Natural killer cell (primary cell): ENCODE measurements around the gene MAP4K4. TPM values are rescaled to one million over a fixed set of nuclear protein-coding genes. Genes with fewer than 3 reads are reported as not detected.

Experiments
- ATAC-seq, 3 donors: fragments of 150-1000 bp in 2 of 3; fragments of 200-7000 bp in 1 of 3; cut with Tn5 transposase; 1 replicate in 1 of 3; 2 replicates in 2 of 3; pipeline ENCODE4 v1.10.0; 2021; ENCODE audit warnings: mild to moderate bottlenecking in 2 of 3, moderate library complexity in 2 of 3
- DNase-seq, 2 donors: peaks; one replicate each; pipeline versions ENCODE4 v3.0.0 to v3.0.0-alpha.2; 2013 to 2021; ENCODE audit warnings: mixed read lengths in 1 of 2
- H3K27ac ChIP-seq: one replicate; pipeline ENCODE4 v1.5.1; 2013; ENCODE audit warnings: mild to moderate bottlenecking, low read length
- H3K27me3 ChIP-seq: one replicate; pipeline ENCODE4 v1.6.1; 2013; ENCODE audit warnings: low read length; ENCODE audit not compliant: control insufficient read depth, insufficient read depth
- H3K36me3 ChIP-seq: one replicate; pipeline ENCODE4 v1.6.1; 2013; ENCODE audit warnings: low read length; ENCODE audit not compliant: control insufficient read depth, insufficient read depth
- H3K4me1 ChIP-seq: one replicate; pipeline ENCODE4 v1.6.1; 2013; ENCODE audit warnings: low read length; ENCODE audit not compliant: control insufficient read depth, insufficient read depth
- H3K4me3 ChIP-seq: one replicate; pipeline ENCODE4 v1.5.1; 2013; ENCODE audit warnings: low read length
- H3K9me3 ChIP-seq: one replicate; pipeline ENCODE4 v1.6.1; 2013; ENCODE audit warnings: low read length; ENCODE audit not compliant: control insufficient read depth, insufficient read depth
- H3K27ac Mint-ChIP-seq, 2 donors: one replicate each; pipeline ENCODE4 v1.8.0; 2022; ENCODE audit warnings: mild to moderate bottlenecking in 2 of 2, mixed read lengths in 2 of 2, moderate library complexity in 1 of 2
- H3K27me3 Mint-ChIP-seq, 2 donors: one replicate each; pipeline ENCODE4 v1.8.0; 2022; ENCODE audit warnings: low read depth in 2 of 2, mixed read lengths in 2 of 2
- H3K36me3 Mint-ChIP-seq: one replicate; pipeline ENCODE4 v1.8.0; 2022; ENCODE audit warnings: mixed read lengths
- H3K4me1 Mint-ChIP-seq, 2 donors: one replicate each; pipeline ENCODE4 v1.8.0; 2022; ENCODE audit warnings: mixed read lengths in 2 of 2
- H3K4me3 Mint-ChIP-seq: one replicate; pipeline ENCODE4 v1.8.0; 2022; ENCODE audit warnings: mild to moderate bottlenecking, moderate library complexity, mixed read lengths
- H3K9me3 Mint-ChIP-seq, 2 donors: one replicate each; pipeline ENCODE4 v1.8.0; 2022; ENCODE audit warnings: mixed read lengths in 2 of 2
- WGBS: methylation state at CpG from one replicate; pipeline ENCODE4 v1.1.7; 2013; ENCODE audit warnings: missing lambda C conversion rate; ENCODE audit not compliant: insufficient coverage; 5-methylcytosine and 5-hydroxymethylcytosine counted together
- intact Hi-C: fragments of 100-400 bp; cut with micrococcal nuclease; formaldehyde crosslinking; loops from one replicate; pipeline ENCODE4 v1.14.2; 2022
- total RNA-seq, 4 donors: library from RNA; stranded (reverse); fragments of 120-200 nt in 1 of 4; gene quantifications; one replicate each; pipeline versions ENCODE4 v1.2.3 to v1.2.4, GENCODE V29; 2013 to 2022
- TF ChIP-seq, protein P1 (sequence below): fragments of 200-600 bp; IDR thresholded peaks from one replicate; pipeline ENCODE4 v1.8.0; 2022; ENCODE audit warnings: antibody characterized with exemption

MAP4K4 gene
- total RNA-seq, 3 donors from 2014 or later (not counting 1 experiment from before 2014, with no cell fraction given): 60.2 to 80.3 (median 66.5) TPM

DNA sequence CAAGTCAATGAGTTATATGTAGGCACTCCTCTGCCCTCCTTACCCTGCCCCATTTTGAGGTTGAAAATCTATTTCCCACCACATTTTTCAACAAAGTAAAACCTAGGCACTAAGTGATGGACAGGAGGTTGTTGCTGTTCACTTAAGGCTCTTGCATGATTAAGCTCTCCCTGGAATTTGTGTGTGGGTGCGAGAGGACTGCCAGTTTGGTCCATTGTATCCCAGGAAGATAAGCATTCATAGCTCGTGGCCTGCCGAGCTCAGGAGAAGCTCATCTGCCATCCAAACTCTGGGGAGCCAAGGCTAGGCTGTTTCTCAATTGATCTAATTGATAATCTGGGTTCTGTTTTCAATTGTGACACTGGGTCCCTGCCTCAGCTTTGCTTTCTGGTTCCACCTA lies 4.7 kb upstream of the MAP4K4 start:
- TF ChIP-seq, protein P1, sequence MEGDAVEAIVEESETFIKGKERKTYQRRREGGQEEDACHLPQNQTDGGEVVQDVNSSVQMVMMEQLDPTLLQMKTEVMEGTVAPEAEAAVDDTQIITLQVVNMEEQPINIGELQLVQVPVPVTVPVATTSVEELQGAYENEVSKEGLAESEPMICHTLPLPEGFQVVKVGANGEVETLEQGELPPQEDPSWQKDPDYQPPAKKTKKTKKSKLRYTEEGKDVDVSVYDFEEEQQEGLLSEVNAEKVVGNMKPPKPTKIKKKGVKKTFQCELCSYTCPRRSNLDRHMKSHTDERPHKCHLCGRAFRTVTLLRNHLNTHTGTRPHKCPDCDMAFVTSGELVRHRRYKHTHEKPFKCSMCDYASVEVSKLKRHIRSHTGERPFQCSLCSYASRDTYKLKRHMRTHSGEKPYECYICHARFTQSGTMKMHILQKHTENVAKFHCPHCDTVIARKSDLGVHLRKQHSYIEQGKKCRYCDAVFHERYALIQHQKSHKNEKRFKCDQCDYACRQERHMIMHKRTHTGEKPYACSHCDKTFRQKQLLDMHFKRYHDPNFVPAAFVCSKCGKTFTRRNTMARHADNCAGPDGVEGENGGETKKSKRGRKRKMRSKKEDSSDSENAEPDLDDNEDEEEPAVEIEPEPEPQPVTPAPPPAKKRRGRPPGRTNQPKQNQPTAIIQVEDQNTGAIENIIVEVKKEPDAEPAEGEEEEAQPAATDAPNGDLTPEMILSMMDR: no peak
- no peak overlapping the region for H3K4me3 ChIP-seq
- H3K9me3 Mint-ChIP-seq: no peaks in the 10 kb centered on the region
- DNase-seq (no peak), ATAC-seq (no peak)
- no peaks in the 10 kb centered on the region for H3K36me3 Mint-ChIP-seq
- H3K4me3 Mint-ChIP-seq: no peak overlapping the region
- H3K27me3 ChIP-seq: no peaks in the 10 kb centered on the region
- no peak overlapping the region for H3K27ac ChIP-seq
- H3K36me3 ChIP-seq: no peaks in the 10 kb centered on the region
- H3K4me1 ChIP-seq: peaks cover 8% of the 10 kb centered on the region
- H3K27me3 Mint-ChIP-seq: no peaks in the 10 kb centered on the region
- H3K4me1 Mint-ChIP-seq: peaks cover 4 to 5% of the 10 kb centered on the region in 2 donors
- intact Hi-C loops: no loop called here
- 98% methylated on average over 3 of the region's 3 CpGs for WGBS
- H3K27ac Mint-ChIP-seq: no peak overlapping the region
- no peaks in the 10 kb centered on the region for H3K9me3 ChIP-seq

DNA sequence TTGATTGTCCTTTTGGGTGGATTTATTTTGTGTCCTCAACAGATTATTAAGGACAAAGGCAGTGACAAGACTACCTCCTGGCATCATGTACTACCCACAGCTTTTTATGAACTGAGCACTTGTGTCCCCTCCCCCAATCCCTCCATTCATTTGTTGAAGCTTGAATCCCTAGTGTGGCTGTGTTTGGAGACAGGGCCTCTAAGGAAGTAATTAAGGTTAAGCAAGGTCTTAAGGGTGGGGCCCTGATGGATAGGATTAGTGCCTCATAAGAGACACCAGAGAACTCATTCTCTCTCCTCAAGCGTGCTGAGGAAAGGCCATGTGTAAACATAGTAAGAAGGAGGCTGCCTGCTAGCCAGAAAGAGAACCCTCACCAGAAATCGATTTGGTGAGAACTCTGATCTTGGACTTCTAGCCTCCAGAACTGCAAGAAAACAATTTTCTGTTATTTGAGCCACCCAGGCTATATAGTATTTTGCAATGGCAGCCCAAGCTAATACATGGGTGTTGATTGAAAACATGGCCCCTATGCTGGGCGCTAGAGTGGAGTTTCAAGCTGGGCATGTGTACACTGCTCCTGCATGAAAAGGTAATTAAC lies 3.4 kb upstream of the MAP4K4 start:
- TF ChIP-seq, protein P1: no peak
- Mint-ChIP-seq H3K4me3 (no peak overlapping the region), H3K4me1 (peaks cover 4 to 5% of the 10 kb centered on the region in 2 donors), H3K36me3 (no peaks in the 10 kb centered on the region), H3K27ac (no peak overlapping the region), H3K27me3 (no peaks in the 10 kb centered on the region), H3K9me3 (no peaks in the 10 kb centered on the region)
- H3K4me3 ChIP-seq: no peak overlapping the region
- H3K27me3 ChIP-seq: no peaks in the 10 kb centered on the region
- WGBS: 94% methylated on average over 2 of the region's 3 CpGs
- ATAC-seq (no peak), DNase-seq (no peak)
- H3K36me3 ChIP-seq: no peaks in the 10 kb centered on the region
- intact Hi-C loops: no loop called here
- no peaks in the 10 kb centered on the region for H3K9me3 ChIP-seq
- H3K4me1 ChIP-seq: peaks cover 14% of the 10 kb centered on the region
- H3K27ac ChIP-seq: no peak overlapping the region

DNA sequence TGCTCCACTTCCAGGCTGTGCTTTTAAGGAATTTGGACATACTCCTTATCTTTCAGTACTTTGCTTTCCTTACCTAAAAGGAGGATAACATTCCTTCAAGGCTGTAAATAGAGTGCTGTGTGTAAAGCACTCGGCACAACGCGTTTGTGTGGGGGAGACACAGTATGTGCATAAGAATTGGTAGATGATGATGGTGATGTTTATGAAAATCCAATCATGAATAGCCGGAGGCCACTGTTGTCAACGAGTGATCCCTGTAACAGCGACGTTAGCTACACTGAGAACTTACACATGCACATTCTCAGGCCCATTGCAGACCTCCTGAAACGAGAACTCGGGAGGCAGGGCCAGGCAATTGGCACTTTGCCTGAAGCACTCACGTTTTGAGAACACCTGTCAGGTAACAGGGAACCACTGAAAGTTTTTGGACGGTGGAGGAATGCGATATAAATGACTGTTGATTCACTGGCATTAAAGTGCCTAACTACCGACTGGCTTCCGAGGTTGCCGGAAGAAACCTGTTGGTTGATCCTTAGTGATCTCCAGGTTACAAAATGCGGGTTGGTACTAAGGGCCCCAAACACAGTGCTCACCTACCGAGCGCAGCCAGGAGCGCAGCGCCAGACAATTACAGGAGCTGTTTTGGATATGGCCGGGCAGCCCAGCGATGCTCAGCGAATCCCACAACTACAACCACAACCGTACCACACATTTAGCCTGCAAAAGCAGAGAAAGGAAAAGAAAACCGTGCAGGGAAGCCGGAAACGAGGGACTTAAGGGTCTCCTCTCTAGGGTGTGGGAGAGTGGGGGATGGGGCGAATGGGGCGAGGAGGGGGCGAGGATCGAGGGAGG lies 1.0 kb upstream of the MAP4K4 start:
- H3K27me3 ChIP-seq: no peaks in the 10 kb centered on the region
- peak overlapping the region; percentile 41 for H3K27ac ChIP-seq
- peaks cover 22% of the 10 kb centered on the region for H3K4me1 ChIP-seq
- WGBS: 27% methylated on average over 30 of the region's 31 CpGs
- Mint-ChIP-seq H3K36me3 (no peaks in the 10 kb centered on the region), H3K9me3 (no peaks in the 10 kb centered on the region), H3K27me3 (no peaks in the 10 kb centered on the region), H3K4me1 (peaks cover 13 to 16% of the 10 kb centered on the region in 2 donors), H3K4me3 (peak overlapping the region; percentile 96), H3K27ac (peak overlapping the region; percentile 71 to 80)
- TF ChIP-seq, protein P1: no peak
- no peaks in the 10 kb centered on the region for H3K36me3 ChIP-seq
- intact Hi-C loops: loop anchor here (5.0 kb wide), 1 partner anchor 126 kb away; no protein-coding TSS in a partner anchor
- H3K9me3 ChIP-seq: no peaks in the 10 kb centered on the region
- H3K4me3 ChIP-seq: peak overlapping the region; percentile 46
- DNase-seq: peak in 1 of 2 donors; percentile 54
- ATAC-seq: peak in 1 of 3 donors; percentile 6
